HUDEP-2 (cell line): Measurements from ENCODE around the gene DOCK6.

Experiments used
- DNase-seq, 76 experiments: peaks; one replicate each; lab custom pipeline; 2025; ENCODE audit not compliant: unreplicated experiment in 76 of 76; lab: John Stamatoyannopoulos, UW

Gene DOCK6

GRCh38 chr19:11247391-11247790 lies 14.9 kb downstream of the DOCK6 start:
- no peak for DNase-seq

- DNase-seq = no peak
Observed at GRCh38 chr19:11246941-11247340, 15.4 kb downstream of the DOCK6 start.

GRCh38 chr19:11244846-11245589 lies 17.3 kb downstream of the DOCK6 start:
- DNase-seq = no peak

DNA sequence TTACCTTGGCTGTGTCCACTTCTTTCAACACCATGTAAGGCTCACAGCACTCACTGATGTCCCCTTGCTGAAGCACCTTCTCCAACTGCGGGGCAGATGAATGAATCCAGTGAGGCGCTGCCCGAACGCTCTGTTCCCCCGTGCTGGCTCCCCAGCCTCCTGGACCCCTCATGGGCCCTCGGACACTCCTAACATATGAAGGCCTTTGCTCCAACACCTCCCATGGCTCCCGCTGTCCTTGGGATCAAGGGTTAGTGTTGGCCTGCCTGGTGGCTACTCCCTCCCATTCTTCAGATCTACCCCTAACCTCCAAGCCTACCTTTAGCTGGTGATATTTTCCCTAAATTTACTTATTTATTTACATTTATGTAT lies 18.5 kb downstream of the DOCK6 start:
- no peak for DNase-seq

- DNase-seq = peak in 70 of 76 experiments; percentile 13 to 97 (median 87)
Observed at GRCh38 chr19:11242864-11243797, 19.2 kb downstream of the DOCK6 start.

- DNase-seq = no peak
Observed at GRCh38 chr19:11242025-11242424, 20.3 kb downstream of the DOCK6 start.

DNA sequence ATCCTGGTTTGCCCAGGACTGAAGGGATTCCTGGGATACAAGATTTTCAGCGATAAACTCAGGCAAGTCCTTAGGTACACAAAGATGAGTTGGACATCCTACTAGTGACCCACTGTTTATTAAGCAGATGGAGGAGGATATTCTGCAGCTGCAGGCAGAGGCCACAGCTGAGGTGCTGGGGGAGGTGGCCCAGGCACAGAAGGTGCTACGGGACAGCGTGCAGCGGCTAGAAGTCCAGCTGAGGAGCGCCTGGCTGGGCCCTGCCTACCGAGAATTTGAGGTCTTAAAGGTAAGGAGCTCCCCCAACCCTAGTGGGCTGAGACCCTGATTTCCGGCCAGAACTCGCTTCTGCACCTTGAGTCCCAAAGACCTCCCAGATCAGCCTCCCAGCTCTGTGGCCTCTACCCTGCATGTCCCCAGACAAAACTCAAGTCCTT lies 22.3 kb downstream of the DOCK6 start:
- DNase-seq = no peak

DNA sequence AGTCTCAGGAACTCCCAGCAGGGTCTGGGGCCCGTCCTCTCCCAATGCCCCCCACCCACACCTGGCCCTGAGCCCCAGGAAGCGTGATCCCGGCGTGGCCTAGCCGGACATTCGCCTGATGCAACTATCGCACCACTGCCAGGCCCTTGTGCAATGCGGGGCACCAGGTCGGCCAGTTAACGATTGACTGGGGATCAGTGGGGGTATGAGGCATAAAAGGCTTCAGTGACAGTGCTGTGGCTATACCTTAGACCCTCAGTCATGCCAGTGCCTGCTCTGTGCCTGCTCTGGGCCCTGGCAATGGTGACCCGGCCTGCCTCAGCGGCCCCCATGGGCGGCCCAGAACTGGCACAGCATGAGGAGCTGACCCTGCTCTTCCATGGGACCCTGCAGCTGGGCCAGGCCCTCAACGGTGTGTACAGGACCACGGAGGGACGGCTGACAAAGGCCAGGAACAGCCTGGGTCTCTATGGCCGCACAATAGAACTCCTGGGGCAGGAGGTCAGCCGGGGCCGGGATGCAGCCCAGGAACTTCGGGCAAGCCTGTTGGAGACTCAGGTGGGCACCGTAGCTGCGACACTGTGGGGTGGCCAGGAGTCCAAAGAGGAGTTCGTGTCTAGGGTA lies 22.8 kb downstream of the DOCK6 start, which contains the start of gene ANGPTL8:
TSS of gene ANGPTL8 (plus strand) at position 243 of the 624 bp plus-strand sequence. CDS start at position 262, 19 bp downstream.
- DNase-seq = no peak

- no peak for DNase-seq
Observed at GRCh38 chr19:11238781-11239376, 23.4 kb downstream of the DOCK6 start.

- no peak for DNase-seq
Observed at GRCh38 chr19:11238041-11238440, 24.3 kb downstream of the DOCK6 start.

GRCh38 chr19:11237321-11237720 lies 25.0 kb downstream of the DOCK6 start:
- DNase-seq = no peak

- DNase-seq = no peak
Observed at GRCh38 chr19:11236324-11237301, 25.7 kb downstream of the DOCK6 start.

GRCh38 chr19:11234486-11235075 lies 27.7 kb downstream of the DOCK6 start:
- peak in 7 of 76 experiments; percentile 10 to 26 (median 15) for DNase-seq

DNA sequence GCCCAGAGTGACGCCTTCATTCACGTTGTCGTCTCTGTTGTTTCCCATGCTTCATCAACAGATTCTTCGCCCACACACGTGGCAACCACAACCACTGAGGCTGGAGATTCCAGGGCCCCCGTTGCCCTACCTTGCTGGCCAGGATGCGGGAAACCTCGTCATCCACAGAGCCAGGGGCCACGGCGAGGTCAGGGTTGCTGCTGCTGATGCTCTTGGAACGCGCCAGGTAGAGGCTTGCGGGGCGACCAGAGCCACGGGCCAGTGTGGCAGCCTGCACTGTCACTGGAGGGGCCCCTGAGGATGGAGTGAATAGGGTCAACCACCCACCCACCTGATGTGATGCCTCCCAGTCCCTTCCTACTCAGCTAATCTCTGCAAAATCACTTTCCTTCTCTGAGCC lies 29.3 kb downstream of the DOCK6 start:
- DNase-seq = no peak

GRCh38 chr19:11232555-11232954 lies 29.8 kb downstream of the DOCK6 start:
- no peak for DNase-seq

- DNase-seq = no peak
Observed at GRCh38 chr19:11230621-11231386, 31.5 kb downstream of the DOCK6 start.

GRCh38 chr19:11227195-11227886 lies 35.0 kb downstream of the DOCK6 start:
- peak in 33 of 76 experiments; percentile 7 to 59 (median 31) for DNase-seq

- no peak for DNase-seq
Observed at GRCh38 chr19:11226716-11227166, 35.6 kb downstream of the DOCK6 start.
